ENCODE results near the gene TRAM2. TPM values are rescaled to one million over a fixed set of nuclear protein-coding genes. Genes with fewer than 3 reads are reported as not detected.

The TRAM2 gene
- total and polyA plus RNA-seq, 2 of the 8 experiments (the other 6 are each of a cell fraction or from before 2014, with no cell fraction given), result 9.0 to 21.4 TPM

DNA sequence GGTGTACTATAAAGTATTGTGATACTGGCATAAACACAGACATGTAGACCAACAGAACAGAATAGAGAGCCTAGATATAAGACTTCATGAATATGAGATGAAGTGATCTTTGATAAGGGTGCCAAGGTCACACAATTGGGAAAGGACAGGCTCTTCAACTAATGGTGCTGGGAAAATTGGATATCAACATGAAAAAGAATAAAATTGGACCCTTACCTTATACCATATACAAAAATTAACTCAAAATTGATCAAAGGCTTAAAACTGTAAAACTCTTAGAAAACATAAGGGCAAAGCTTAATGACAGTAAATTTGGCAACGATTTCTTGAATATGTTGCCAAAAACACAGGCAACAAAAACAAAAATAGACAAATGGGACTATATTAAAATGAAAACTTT lies 44.8 kb upstream of the TRAM2 start:
- no peak overlapping the region for H3K4ac ChIP-seq (replicated peaks; ENCODE audit: insufficient read length, low read depth, low read length)
- no peak overlapping the region for H3K23ac ChIP-seq (ENCODE audit: insufficient read length)
- H3K27me3 ChIP-seq (replicated peaks in 1 of 4; ENCODE audit: control insufficient read depth in 3 of 4, extremely low read depth in 1 of 4, insufficient read depth in 3 of 4, low read length in 3 of 4), result no peaks in the 10 kb centered on the region
- no peak overlapping the region for H2BK20ac ChIP-seq (ENCODE audit: low read length)
- ChIA-PET CTCF (ENCODE audit: partially characterized antibody) (interaction anchor here (0.6 to 0.7 kb wide), 2 partner anchors 22 to 337 kb away, joined by 3 read pairs; partner anchors contain the start of gene MCM3), POLR2A (ENCODE audit: partially characterized antibody) (interaction anchor here (2.3 kb wide), 1 partner anchor 9 kb away, joined by 5 read pairs; no protein-coding TSS in a partner anchor)
- no peaks in the 10 kb centered on the region for H3K36me3 ChIP-seq (ENCODE audit: control insufficient read depth in 2 of 4, insufficient read depth in 4 of 4, low read length in 3 of 4)
- H3K79me2 ChIP-seq (ENCODE audit: control insufficient read depth in 1 of 2, insufficient read depth in 2 of 2, low read length in 2 of 2), result no peaks in the 10 kb centered on the region
- no peak overlapping the region for H4K91ac ChIP-seq (replicated peaks; ENCODE audit: insufficient read length, low read length)
- H3K9ac ChIP-seq (replicated peaks in 1 of 4; ENCODE audit: extremely low read depth in 1 of 4, low read depth in 3 of 4, low read length in 3 of 4), result no peak overlapping the region
- no peak overlapping the region for H2BK15ac ChIP-seq (ENCODE audit: low read length)
- no peaks in the 10 kb centered on the region for H3K9me3 ChIP-seq (ENCODE audit: insufficient read depth in 2 of 2, low read depth in 1 of 2, low read length in 1 of 2)
- no peak overlapping the region for H4K8ac ChIP-seq (ENCODE audit: extremely low read depth, insufficient read depth, low read length)
- no peaks in the 10 kb centered on the region for H3K79me1 ChIP-seq (ENCODE audit: low read depth, low read length)
- no peak overlapping the region for H2AK5ac ChIP-seq (ENCODE audit: low read depth, low read length)
- DNase-seq (ENCODE audit: low read depth in 1 of 2, low spot score in 2 of 2) (no peak), FAIRE-seq (no peak)
- no peak overlapping the region for H3K27ac ChIP-seq (ENCODE audit: low read depth, low read length)
- no peaks in the 10 kb centered on the region for H3K4me1 ChIP-seq (replicated peaks in 1 of 4; ENCODE audit: control insufficient read depth in 3 of 4, insufficient read depth in 4 of 4, low read length in 3 of 4)
- H2BK12ac ChIP-seq (ENCODE audit: low read depth, low read length), result no peak overlapping the region
- no peak overlapping the region for H2BK5ac ChIP-seq (ENCODE audit: low read depth, low read length)
- H2AFZ ChIP-seq (ENCODE audit: low read length), result no peak overlapping the region
- H2BK120ac ChIP-seq (replicated peaks; ENCODE audit: low read depth, low read length), result no peak overlapping the region
- no peak overlapping the region for H3K4me3 ChIP-seq (ENCODE audit: extremely low read depth in 1 of 4, insufficient read depth in 2 of 4, low read depth in 3 of 4, low read length in 4 of 4)
- H4K20me1 ChIP-seq (replicated peaks in 1 of 2; ENCODE audit: control insufficient read depth in 1 of 2, insufficient read depth in 2 of 2, low read length in 2 of 2), result no peaks in the 10 kb centered on the region
- H3K56ac ChIP-seq (replicated peaks; ENCODE audit: insufficient read length, low read depth, low read length), result no peak overlapping the region
- no peak overlapping the region for H3K18ac ChIP-seq (ENCODE audit: extremely low read depth, low read length)
- H3K14ac ChIP-seq (ENCODE audit: insufficient read length), result no peak overlapping the region
- H4K5ac ChIP-seq (ENCODE audit: insufficient read length, low read depth, low read length), result no peak overlapping the region
- WGBS, 2 experiments (ENCODE audit: extremely low coverage in 1 of 2, insufficient coverage in 1 of 2, insufficient read length in 1 of 2, insufficient replicate concordance in 2 of 2, low coverage in 1 of 2, low lambda C conversion rate in 2 of 2, missing lambda C conversion rate in 1 of 2), result 84% methylated on average over 1 of the region's 1 CpG; no CpG with 5 or more reads in 1 of the 2 experiments
- no peak overlapping the region for H3K4me2 ChIP-seq (ENCODE audit: insufficient read depth in 1 of 2, low read depth in 2 of 2, low read length in 2 of 2)
- H3K23me2 ChIP-seq (ENCODE audit: low read depth, low read length), result no peaks in the 10 kb centered on the region
- no peak for TF ChIP-seq BACH1 (IDR thresholded peaks at IDR 0.05; ENCODE audit: low read length)
- no peak for TF ChIP-seq HDAC6 (IDR thresholded peaks at IDR 0.05; ENCODE audit: low read depth, low read length)
- no peak for TF ChIP-seq USF2 (IDR thresholded peaks at IDR 0.05; ENCODE audit: low read length)
- TF ChIP-seq POU5F1 (IDR thresholded peaks at IDR 0.05; ENCODE audit: low read depth, low read length), result no peak
- TF ChIP-seq JUN (IDR thresholded peaks at IDR 0.05; ENCODE audit: low read depth, low read length), result no peak
- TF ChIP-seq KDM1A (IDR thresholded peaks at IDR 0.05; ENCODE audit: borderline replicate concordance, low read length), result no peak
- TF ChIP-seq CBX5 (IDR thresholded peaks at IDR 0.05; ENCODE audit: low read depth, low read length), result no peak
- TF ChIP-seq TAF7 (optimal IDR thresholded peaks at IDR 0.05; ENCODE audit: borderline replicate concordance, low read depth, low read length), result no peak
- TF ChIP-seq CTBP2 (IDR thresholded peaks at IDR 0.05; ENCODE audit: borderline replicate concordance, insufficient read depth, insufficient read length, low read length), result no peak
- no peak for TF ChIP-seq SIRT6 (IDR thresholded peaks at IDR 0.05; ENCODE audit: low read length)
- no peak for TF ChIP-seq GABPA (IDR thresholded peaks at IDR 0.05; ENCODE audit: borderline replicate concordance, insufficient read depth, low read length)
- TF ChIP-seq SP4 (IDR thresholded peaks at IDR 0.05; ENCODE audit: low read length), result no peak
- no peak for TF ChIP-seq SUZ12 (IDR thresholded peaks at IDR 0.05; ENCODE audit: low read length)
- no peak for TF ChIP-seq GTF2F1 (IDR thresholded peaks at IDR 0.05; ENCODE audit: borderline replicate concordance, low read depth, low read length)
